ENCODE measurements around the gene TMEM203. TPM values are rescaled to one million over a fixed set of nuclear protein-coding genes. Genes with fewer than 3 reads are reported as not detected.

The TMEM203 gene
- total RNA-seq, 2 donors from 2014 or later = 34.0 to 39.5 TPM

DNA sequence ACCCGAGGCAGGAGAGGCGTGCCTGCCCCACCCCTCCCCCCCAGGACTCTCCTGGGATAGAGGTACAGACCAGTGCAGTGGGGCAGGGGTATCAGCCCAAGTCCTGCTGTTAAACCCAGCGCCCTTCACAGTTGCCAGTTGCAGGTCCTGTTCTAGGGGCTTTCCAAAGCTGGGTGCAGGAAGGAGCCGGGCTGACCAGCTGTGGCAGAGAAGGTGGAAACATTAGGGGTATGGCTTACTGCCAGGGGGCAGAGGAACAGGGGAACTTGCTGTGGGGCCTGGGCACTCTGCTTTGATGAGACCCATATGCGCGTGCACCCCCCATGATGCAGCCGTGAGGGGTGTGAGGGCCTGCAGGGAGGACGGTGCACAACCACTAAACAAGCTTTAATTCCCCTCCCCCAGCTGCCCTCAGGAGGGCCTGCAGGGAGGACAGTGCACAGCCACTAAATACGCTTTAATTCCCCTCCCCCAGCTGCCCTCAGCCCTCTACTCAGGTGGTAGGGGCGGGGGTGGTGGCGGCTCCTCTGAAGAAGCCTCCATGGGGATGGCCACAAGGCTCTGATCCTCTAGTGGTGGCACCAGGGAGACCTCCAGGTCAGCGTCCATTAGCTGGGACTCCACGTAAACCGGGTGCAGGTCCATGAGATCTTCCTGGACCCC lies 34.8 kb downstream of the TMEM203 start:
- no peaks in the 10 kb centered on the region for H3K4me1 Mint-ChIP-seq
- Histone ChIP-seq H3K9ac (ENCODE audit: extremely low read depth, low read length, poor library complexity, severe bottlenecking) (no peak overlapping the region), H3K27ac (ENCODE audit: low read depth, low read length) (no peak overlapping the region), H3K36me3 (ENCODE audit: control insufficient read depth, insufficient read depth, low read length) (no peaks in the 10 kb centered on the region), H3K4me1 (ENCODE audit: control insufficient read depth, insufficient read depth, low read length) (no peaks in the 10 kb centered on the region), H3K9me3 (ENCODE audit: control insufficient read depth, low read length) (no peaks in the 10 kb centered on the region), H3K27me3 (ENCODE audit: control insufficient read depth, insufficient read depth, low read length, poor library complexity, severe bottlenecking) (peaks cover 95% of the 10 kb centered on the region), H3K4me3 (ENCODE audit: low read length) (no peak overlapping the region)
- 63 to 70% methylated on average over 3 to 14 of the region's 14 CpGs for WGBS, 2 experiments (ENCODE audit: insufficient coverage in 1 of 2, insufficient read length in 1 of 2)
- H3K27me3 Mint-ChIP-seq (ENCODE audit: insufficient read depth) = peaks cover 68% of the 10 kb centered on the region
- no peaks in the 10 kb centered on the region for H3K36me3 Mint-ChIP-seq (ENCODE audit: low read depth)
- no peaks in the 10 kb centered on the region for H3K9me3 Mint-ChIP-seq
- TF ChIP-seq CTCF (conservative IDR thresholded peaks at IDR 0.05) = no peak
- no peak overlapping the region for H3K4me3 Mint-ChIP-seq
- DNase-seq = no peak
- H3K27ac Mint-ChIP-seq = no peak overlapping the region

DNA sequence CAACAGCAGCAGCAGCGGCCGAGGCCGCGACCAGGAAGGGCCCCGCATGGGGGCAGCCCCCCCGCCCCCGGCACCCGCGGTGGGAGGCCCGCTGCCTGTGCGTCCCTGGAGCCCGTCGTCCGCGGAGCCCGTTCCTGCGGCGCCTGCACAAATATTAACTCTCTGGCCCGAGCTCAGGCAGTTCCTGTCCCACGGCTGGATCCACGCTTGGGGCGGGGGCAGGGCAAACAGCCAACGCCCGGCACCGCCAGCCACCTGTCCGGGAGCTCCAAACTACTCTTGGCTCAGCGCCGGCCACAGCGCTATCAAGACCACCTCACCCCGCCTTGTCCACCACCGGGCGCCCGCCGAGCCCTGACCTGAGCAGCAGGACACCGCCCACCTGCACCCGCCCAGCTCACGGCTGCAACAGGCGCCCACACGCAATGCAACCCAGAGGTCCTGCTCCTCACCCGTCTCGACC lies 35.5 kb downstream of the TMEM203 start, which contains the start of gene LRRC26:
Gene LRRC26, minus strand, starts transcription at position 156 of the 463 bp plus-strand sequence. Its CDS starts 108 bp downstream, at position 48.
- Histone ChIP-seq H3K9ac (ENCODE audit: extremely low read depth, low read length, poor library complexity, severe bottlenecking) (no peak within 1 kb of the TSS), H3K4me1 (ENCODE audit: control insufficient read depth, insufficient read depth, low read length) (no peaks in the 10 kb centered on the region), H3K27ac (ENCODE audit: low read depth, low read length) (no peak within 1 kb of the TSS), H3K9me3 (ENCODE audit: control insufficient read depth, low read length) (no peaks in the 10 kb centered on the region), H3K27me3 (ENCODE audit: control insufficient read depth, insufficient read depth, low read length, poor library complexity, severe bottlenecking) (peaks cover 95% of the 10 kb centered on the region), H3K4me3 (ENCODE audit: low read length) (peak within 1 kb of the TSS; percentile 77), H3K36me3 (ENCODE audit: control insufficient read depth, insufficient read depth, low read length) (no peaks in the 10 kb centered on the region)
- H3K36me3 Mint-ChIP-seq (ENCODE audit: low read depth) = no peaks in the 10 kb centered on the region
- H3K4me1 Mint-ChIP-seq = no peaks in the 10 kb centered on the region
- DNase-seq = no peak
- H3K9me3 Mint-ChIP-seq = no peaks in the 10 kb centered on the region
- H3K27me3 Mint-ChIP-seq (ENCODE audit: insufficient read depth) = peaks cover 75% of the 10 kb centered on the region
- no peak for TF ChIP-seq CTCF (conservative IDR thresholded peaks at IDR 0.05)
- H3K27ac Mint-ChIP-seq = no peak within 1 kb of the TSS
- H3K4me3 Mint-ChIP-seq = peak within 1 kb of the TSS; percentile 46
- WGBS, 2 experiments (ENCODE audit: insufficient coverage in 1 of 2, insufficient read length in 1 of 2) = 14 to 26% methylated on average over 27 to 41 of the region's 41 CpGs

- Histone ChIP-seq H3K27me3 (ENCODE audit: control insufficient read depth, insufficient read depth, low read length, poor library complexity, severe bottlenecking) (peaks cover 98% of the 10 kb centered on the region), H3K4me1 (ENCODE audit: control insufficient read depth, insufficient read depth, low read length) (no peaks in the 10 kb centered on the region), H3K9me3 (ENCODE audit: control insufficient read depth, low read length) (no peaks in the 10 kb centered on the region), H3K36me3 (ENCODE audit: control insufficient read depth, insufficient read depth, low read length) (no peaks in the 10 kb centered on the region), H3K9ac (ENCODE audit: extremely low read depth, low read length, poor library complexity, severe bottlenecking) (no peak overlapping the region), H3K4me3 (ENCODE audit: low read length) (peak overlapping the region; percentile 77), H3K27ac (ENCODE audit: low read depth, low read length) (no peak overlapping the region)
- peak; percentile 92 for DNase-seq
- no peak overlapping the region for H3K27ac Mint-ChIP-seq
- WGBS, 2 experiments (ENCODE audit: insufficient coverage in 1 of 2, insufficient read length in 1 of 2) = 1% methylated on average over 66 to 124 of the region's 124 CpGs
- H3K4me3 Mint-ChIP-seq = peak overlapping the region; percentile 46
- peak; percentile 29 for TF ChIP-seq CTCF (conservative IDR thresholded peaks at IDR 0.05)
- H3K9me3 Mint-ChIP-seq = no peaks in the 10 kb centered on the region
- H3K4me1 Mint-ChIP-seq = no peaks in the 10 kb centered on the region
- H3K36me3 Mint-ChIP-seq (ENCODE audit: low read depth) = no peaks in the 10 kb centered on the region
- peaks cover 82% of the 10 kb centered on the region for H3K27me3 Mint-ChIP-seq (ENCODE audit: insufficient read depth)
Measured at GRCh38 chr9:137168904-137169856, 36.3 kb downstream of the TMEM203 start.
